ENCODE measurements around the gene RALBP1.

RALBP1 gene

DNA sequence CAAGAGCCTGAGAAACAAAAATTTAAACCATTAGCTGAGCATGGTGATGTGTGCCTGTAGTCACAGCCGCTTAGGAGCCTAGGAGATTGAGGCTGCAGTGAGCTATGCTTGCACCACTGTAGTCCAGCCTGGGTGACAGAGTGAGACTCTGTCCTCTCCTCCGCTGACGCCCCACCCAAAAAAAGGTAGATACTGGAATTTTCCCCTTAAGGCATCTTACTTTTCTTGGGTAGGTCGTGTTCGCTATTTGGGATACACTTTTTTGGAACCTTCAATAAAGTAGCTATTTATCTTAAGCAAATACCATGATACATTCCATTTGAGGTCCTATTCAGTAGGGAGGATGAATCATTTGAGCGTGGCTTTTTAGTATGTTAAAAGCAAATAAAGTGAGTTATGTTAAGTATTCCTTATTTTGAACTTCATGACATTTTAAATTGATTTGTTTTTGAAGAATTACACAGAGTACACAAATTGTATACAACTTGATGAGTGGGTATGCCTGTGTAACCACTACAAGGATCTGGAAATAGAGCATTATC, 38.7 kb downstream of the RALBP1 start:
- DNase-seq = no peak

DNA sequence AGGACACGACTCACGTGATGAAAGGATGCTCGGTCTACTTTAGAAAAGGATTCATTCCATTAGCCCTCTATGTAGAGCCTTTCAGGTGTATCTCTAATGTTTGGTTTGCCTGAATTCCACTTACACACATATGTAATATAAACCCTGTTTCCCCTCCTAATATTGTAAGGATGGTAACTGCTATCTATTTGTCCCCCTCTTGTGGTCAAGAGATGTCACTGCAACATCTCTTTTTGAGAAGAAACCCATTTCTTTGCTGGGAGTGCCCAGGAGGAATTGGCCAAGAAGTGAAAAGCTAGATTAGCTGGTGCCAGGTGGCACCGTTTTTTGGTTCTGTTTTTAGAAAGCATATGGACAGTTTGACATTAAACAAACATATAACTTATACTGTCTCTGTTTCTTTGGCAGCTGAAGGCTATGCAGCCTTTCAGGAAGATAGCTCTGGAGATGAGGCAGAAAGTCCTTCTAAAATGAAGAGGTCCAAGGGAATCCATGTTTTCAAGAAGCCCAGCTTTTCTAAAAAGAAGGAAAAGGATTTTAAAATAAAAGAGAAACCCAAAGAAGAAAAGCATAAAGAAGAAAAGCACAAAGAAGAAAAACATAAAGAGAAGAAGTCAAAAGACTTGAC, 41.2 kb downstream of the RALBP1 start:
- peak; percentile 19 for DNase-seq

DNA sequence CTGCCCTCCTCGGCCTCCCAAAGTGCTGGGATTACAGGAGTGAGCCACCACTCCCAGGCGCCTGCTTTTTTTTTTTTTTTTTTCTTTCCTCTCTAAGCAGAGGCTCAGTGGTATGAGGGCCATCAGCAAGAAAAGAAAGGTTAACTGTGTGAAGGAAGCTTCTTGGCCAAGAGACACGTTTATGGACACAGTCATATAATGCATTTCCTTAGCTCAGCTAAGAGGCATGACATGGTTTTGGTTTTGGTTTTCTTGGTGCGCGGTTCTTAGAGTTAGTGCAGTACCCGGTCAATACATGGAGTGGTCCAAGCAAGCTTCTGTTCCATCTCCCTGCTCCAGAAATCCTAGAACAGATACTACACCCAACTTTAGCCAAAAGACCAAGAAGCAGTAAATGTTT, 42.6 kb downstream of the RALBP1 start:
- no peak for DNase-seq

DNA sequence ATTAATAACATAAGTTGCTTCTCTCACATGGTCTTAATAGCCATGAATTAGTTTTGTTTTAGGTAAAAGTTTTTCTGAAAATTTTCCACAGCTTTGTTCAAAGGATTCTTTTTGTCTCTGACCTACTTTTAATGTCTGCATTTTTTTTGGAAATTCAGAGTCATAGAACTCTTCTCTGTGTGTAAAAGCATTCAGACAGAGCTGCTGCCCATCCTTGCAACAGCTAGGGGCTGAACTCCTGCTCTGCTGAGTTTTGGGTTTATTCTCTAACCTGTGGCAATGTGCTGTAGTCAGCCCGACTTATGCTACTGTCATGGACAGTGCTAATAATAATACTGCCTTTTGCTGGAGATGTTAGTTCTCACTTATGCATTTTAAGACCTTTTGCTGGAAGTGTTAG, 44.1 kb downstream of the RALBP1 start:
- DNase-seq = no peak

DNA sequence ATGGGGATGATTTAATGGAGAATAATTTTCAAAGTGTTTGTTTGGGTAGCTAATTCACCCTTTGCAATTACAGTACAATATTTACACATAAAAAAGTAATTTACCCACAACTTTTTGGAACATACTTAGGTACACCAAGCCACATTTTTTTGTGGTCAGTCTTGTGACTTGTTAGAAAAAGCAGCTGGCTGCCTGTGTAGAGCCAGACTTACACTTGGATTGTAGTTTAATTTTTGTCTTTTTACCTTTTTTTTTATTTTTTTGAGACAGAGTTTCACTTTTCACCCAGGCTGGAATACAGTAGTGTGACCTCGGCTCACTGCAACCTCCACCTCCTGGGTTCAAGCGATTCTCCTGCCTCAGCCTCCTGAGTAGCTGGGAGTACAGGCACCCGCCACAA, 45.4 kb downstream of the RALBP1 start:
- DNase-seq = no peak

DNA sequence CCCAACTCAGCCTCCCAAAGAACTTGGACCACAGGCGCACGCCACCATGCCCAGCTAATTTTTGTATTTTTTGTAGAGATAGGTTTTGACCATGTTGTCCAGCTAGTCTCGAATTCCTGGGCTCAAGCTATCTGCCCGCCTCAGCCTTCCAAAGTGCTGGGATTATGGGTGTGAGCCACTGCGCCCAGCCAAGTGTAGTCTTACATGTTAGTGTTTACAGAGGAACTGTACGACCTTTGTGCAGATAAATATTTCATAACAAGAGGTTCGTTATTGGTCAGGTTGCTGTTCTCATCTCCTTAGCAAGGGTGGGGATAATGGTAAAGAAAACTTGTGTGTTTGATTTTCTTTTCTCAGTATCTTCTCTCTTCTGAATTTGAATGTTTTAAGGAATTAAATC, 46.5 kb downstream of the RALBP1 start:
- no peak for DNase-seq

DNA sequence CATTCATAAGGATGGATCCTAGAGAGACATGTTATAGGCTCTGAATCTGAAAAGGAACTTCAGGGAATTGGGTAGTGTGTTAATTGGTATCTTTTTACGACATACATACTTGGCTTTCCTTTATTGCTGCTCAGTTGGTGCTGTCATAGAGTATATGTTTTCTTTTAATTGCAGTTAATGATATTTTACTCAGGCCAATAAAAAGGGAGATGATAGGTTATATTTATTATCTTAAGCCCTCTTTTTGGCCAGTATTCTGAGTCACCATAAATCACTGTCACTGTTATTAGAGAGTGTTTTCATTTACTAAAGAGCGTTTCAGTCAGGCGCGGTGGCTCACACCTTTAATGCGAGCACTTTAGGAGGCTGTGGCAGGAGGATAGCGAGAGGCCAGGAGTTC, 47.6 kb downstream of the RALBP1 start:
- DNase-seq = no peak

DNA sequence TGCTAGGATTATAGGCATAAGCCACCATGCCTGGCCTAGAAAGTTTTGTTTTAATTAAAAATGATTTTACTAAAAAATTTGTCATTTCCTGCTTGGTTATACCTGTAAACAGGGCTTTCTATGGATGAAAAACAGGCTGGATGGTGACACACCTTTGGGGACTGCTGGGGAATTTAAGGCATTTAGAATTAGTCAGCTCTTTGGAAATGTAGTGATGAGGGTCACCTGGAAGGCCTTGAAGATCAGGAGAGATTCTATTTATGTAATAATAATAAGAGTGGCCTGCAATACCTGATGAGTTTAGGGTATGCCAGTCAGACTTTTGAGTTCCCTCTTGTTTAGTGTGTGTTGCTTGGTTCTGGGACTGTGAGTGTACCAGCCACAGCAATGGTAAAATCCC, 51.1 kb downstream of the RALBP1 start:
- no peak for DNase-seq

DNA sequence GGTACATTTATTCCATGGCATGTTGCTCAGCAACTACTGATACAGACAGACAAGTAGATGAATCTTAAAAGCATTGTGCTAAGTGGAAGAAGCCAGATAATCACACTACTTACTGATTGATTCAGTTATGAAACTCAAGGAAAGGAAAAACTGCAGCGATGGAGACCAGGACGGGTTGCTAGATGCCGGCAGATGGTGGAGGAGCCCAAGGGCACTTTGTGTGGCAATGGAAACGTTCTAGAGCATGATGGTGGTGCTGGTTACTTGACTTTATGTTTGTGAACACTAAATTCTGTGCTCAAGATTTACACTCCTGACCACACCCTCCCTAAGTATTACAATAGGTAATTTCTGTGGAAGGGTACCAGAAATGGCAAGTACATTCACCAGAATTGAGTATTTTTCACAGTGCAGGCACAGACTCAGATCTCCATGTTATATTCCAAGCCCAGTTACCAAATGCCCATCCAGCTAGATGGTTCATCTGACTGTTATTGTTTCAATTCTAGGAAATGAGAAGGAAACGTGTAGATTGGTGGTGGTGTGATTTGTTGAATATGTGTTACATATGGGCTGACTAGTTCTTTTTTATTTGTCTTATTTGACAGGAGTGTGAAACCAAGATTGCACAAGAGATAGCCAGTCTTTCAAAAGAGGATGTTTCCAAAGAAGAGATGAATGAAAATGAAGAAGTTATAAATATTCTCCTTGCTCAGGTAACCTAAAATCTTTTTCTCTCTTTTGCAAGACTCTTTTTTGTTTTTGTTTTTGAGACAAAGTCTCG, 55.1 kb downstream of the RALBP1 start:
- no peak for DNase-seq

DNA sequence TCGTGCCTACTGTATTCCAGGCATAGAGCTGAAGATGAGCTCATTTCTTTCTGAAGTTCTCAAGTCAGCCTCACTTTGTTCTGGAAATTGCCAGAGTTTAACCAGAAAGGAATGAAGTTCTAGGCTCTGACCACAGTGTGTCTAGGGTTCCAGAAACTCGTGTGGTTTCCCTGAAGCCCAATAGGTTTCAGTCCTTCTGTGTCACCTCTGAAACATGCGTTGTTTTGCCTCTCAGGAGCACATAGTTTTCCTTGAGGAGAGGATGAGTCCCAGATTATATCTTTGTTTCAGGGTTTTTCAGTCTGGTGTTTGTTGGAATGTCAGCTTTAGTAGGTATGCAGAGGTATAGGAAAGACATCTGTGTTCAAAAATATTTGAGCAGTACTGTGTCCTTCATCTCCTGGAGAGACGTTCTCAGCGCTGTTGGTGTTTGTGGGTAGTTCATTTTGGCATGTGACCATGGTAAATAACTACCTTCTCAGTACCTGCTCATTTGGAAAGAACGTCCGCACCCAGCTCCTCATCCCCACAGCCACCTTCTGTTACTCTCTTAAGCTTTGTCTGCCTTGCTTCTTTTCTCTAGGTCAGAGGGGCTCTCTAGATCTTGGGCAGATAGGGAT, 56.6 kb downstream of the RALBP1 start:
- DNase-seq = no peak

DNA sequence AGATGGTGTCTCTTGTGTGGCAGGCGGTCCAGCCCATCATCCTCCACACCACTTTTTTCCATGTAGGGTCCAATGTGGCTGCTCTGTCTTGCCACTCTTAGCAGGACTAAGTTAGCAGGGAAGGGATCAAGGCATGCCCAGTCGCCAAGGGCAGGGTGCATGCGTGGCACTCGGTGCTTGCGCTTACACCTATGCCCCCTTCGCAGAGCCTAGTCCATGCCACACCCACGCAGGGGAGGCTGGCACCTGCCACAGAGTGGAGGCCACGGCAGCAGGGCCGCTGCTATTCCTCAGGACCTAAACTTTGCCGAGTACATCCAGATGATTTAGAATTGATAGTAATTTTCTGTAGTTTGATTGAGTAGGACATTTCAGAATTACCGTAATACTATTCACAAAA, 59.5 kb downstream of the RALBP1 start:
- DNase-seq = no peak

DNA sequence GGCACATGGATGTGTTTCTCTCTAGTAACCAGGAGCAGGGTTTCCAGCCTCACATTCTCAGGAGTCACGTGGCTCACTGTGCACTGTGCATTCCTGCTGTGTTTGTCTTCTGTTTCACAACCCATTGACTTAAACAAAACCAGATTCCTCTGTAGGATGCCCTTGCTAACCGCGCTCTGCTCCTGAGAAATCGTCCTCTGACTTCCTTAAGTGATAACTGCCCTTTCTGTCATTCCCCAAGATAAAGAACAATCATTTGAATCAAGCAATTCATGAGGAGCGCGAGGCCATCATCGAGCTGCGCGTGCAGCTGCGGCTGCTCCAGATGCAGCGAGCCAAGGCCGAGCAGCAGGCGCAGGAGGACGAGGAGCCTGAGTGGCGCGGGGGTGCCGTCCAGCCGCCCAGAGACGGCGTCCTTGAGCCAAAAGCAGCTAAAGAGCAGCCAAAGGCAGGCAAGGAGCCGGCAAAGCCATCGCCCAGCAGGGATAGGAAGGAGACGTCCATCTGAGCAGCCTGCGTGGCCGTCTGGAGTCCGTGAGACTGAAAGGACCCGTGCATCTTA, 60.2 kb downstream of the RALBP1 start:
- DNase-seq = no peak

DNA sequence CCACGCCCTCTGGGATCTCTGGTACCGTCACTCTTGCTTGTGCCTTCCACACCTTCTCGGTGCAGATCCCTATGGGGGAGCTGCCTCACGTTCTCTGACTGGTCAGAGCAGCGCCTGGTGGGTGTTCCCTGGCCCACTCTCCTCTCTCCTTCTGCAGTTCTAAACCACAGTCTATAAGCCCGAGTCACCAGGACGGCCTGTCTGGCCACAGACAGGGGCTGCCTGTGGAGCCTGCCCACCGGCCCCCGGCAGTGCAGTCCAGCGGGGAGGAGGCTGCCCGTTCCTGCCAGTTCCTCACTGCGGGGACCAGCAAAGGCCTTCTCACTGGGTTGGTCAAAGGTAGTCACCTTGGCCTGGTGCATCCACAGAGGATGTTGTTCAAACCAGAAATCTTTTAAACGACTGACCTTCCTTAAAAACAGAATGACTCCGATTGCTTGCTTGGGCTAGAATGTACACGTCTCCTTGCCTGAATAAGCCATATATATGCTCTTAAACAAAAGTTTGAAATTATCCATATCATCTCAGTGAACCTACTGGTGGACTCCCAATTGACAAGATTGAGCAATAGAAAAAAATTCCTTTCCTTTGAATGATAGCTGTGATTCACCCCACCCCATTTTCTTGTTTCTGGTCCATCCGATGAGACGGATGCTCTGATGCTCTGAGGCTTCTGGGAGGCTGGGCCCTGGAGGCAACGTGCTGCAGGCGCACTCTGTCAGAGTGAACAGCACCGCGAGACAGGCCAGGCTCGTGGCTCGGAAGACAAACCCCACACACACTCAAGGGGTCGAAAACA, 61.2 kb downstream of the RALBP1 start:
- no peak for DNase-seq

DNA sequence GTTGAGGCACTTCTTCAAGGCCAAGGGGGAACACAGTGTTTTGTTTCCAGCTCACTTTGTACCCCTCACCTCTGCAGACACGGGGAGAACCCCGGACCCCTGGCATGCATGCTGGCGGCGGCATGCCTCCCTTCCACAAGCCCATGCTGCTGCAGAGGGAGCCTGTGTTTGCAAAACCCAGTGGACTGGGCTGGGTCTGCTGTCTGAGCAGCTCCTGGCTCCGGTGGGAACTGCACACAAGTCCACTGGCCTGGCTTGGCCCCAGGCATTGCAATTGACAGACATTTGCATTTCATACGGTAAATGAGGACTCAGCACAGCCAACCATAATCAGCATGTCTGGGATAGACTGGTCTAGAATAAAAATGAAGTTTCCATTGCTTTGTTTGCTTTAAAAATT, 62.4 kb downstream of the RALBP1 start:
- no peak for DNase-seq

DNA sequence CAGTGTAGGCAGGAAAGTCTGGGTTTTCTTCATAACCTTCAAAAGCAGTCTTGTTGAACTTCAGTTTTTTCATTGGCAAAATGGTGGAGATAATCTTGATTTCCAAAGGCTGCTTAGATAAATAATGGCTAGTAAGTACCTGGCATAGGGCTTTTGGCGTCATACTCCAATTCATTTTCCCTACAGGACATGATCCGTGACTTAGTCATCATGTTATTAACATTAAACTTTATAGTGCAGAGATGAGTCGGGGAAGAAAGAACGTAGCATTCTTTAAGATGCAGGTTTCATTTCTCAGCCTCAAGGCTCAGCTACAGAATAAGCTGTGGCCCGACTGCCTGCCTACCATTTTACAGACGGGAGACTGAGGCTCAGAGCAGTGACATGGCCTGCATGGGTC, 64.0 kb downstream of the RALBP1 start:
- DNase-seq = no peak

DNA sequence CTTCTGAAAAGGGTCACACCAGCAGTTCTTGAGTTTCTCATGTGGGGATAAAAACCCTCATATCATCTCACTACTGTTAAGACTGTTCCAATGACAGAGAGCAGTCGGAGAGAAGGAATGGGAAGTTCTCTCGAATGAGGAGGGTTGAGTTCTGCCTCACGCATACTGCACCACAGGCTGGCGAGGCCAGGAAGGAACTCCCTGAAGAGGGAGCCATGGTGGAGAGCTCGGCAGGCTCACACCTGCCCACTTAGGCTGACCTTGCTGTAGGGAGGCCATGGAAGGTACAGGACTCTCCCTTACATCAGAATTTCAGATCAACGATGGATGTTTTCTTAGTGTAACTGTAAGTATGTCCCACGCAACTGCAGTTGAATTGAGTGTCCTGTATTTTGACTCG, 64.6 kb downstream of the RALBP1 start:
- DNase-seq = no peak

DNA sequence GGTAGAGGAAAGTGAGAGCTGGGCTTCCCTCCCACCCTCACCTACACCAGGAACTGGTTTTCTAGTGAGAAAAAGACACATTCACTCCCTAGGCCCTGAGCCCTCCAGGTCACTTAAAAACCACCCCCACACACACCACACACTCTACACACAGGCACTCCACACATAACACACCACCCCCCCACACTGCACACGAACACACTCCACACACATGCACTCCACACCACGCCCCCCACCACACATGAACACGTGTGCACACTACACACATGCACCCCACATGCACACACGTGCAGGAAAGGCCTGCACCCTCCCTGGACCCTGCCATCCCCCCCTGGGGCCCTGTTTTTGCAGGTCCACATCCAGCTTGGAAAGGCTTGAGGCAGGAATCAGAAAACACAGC, 67.6 kb downstream of the RALBP1 start:
- no peak for DNase-seq

DNA sequence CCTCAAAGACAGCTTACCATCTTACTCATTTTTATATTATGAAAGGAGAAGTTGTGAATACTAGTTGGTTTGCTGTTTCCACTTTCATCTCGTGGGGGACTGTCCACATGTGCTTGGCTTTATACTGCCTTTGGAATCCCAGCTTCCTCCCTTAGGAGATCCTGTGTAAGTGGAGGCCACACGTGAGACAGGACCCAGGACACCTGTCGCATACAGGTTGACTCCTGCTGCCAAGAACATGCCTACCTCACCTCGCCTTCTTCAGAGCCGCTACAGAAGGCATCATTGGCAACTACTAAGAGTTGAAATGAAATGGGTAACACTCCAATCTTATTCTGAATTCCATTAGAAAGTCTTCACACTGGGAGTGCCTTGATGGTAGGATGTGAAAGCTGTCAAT, 69.7 kb downstream of the RALBP1 start:
- DNase-seq = no peak

DNA sequence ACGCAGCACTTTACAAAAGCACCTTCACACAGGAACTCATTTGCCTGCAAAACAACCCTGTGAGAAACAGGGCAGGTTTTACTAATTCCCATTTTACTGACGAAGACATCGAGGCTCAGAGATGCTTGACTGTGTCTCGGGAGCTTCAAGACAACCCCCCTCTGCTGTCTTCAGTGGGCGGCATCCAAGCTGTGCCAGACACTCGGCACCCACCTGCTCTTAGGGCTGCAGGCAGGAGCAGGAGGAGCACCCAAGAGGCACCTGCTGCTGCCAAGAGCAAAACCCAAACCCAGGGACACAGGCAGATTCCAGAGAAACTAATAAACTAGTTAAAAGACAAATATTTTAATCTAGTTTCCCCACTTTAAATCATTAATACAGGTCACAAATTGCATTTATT, 71.2 kb downstream of the RALBP1 start:
- no peak for DNase-seq

DNA sequence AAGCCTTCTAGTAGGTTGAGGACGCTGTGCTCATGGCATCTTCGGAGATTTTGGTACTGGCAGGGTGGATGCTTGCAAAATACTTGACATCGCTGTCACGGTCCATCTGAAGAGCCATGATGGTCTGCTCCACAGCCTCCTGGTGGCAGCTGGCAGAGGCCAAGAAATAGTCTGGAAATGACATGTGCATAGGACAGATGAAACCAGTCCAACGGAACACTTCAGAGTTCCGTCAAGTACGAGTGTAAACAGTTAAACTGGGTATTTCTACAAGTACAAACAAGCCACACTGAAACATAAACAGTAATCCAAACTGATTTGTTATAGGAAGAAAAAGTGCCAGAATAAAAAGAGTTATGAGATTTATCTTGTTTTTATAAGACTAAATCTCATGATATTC, 72.5 kb downstream of the RALBP1 start:
- DNase-seq = no peak

DNA sequence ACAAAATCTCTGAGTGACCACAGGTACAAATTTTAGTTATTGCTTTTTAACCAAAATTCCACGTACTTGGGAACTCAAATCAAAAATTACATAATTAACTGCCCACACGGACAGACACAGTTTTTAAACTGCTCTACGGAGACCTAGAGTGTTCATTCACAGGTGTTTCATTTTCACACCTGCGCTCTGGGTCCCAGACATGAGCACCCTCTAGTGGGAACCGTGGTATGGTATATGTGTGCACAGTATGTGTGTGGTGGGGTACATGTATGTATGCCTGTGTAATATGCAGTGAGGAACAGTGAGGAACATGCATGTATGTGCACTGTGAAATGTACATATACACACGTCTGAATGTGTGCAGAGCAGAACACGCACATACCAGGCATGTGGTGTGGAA, 74.1 kb downstream of the RALBP1 start:
- no peak for DNase-seq

DNA sequence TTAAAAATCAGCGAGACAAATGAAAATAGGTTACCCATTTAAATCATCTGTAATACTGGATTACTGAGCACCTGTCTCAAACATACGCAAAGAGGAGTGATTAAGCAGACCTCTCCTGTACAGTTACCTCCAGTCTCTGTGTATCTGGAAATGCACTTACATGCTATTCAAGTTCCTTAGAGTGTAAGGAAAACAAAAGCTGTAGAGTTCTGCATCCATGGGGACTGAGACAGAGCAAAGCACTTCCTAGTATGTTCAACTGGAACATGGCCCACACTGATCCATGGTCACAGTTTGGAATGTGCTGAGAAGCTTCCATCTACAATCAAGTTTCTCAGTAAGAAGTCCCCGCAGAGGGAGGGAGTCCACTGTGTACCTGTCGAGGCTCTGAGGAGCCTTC, 75.1 kb downstream of the RALBP1 start:
- no peak for DNase-seq

DNA sequence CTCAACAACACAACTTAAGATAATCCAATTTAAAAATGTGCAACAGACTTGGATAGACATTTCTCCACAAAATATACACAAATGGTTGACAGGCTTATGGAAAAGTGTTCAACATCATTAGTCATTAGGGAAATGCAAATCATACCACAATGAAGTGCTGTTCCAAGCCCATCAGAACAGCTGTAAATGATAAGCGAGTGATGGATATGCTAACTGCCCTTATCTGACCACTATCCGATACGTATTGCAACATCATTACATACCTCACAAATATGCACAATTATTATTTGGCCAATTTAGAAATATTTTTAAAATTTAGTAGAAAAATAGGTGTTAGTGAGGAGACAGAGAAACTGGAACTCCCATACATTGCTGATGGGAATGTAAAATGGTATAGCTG, 76.9 kb downstream of the RALBP1 start:
- no peak for DNase-seq

Measured in CD4-positive, alpha-beta T cell treated with Interleukin-17A for 4 hours (primary cell).